Measurements from ENCODE around the gene RTN4R.
A peak's percentile ranks its signal among the peaks of the same experiment; 100 is the strongest.

RTN4R gene

DNA sequence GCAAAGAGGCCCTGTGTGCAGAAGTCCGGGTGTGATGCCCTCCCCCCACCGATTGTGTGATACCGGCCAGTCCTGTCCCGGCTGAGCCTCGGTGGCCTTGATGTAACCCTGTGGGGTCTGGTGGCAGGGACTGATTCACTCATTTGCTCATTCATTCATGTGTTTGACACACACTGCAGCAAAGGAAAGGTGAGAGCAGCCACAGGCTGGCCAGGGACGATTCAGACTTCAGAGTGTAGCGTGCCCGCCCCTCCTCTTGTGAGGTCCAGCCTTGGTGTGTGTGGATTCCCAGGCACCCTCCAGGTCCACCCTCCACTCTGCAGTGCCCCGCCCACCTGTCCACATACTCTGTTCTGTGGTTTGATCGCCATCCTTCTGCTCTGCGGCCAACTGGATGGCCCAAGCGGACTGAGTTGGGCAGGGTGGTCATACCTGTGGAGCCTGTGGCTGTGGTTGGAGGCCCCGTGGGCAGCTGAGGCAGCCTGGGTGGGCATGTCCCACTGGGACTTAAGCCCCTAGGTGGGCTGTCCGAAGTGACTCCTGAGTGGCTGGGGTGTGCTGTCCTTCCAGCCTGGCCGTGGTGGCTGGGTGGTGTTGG is 59.3 kb downstream of the RTN4R start:
- TF ChIP-seq, protein P1, sequence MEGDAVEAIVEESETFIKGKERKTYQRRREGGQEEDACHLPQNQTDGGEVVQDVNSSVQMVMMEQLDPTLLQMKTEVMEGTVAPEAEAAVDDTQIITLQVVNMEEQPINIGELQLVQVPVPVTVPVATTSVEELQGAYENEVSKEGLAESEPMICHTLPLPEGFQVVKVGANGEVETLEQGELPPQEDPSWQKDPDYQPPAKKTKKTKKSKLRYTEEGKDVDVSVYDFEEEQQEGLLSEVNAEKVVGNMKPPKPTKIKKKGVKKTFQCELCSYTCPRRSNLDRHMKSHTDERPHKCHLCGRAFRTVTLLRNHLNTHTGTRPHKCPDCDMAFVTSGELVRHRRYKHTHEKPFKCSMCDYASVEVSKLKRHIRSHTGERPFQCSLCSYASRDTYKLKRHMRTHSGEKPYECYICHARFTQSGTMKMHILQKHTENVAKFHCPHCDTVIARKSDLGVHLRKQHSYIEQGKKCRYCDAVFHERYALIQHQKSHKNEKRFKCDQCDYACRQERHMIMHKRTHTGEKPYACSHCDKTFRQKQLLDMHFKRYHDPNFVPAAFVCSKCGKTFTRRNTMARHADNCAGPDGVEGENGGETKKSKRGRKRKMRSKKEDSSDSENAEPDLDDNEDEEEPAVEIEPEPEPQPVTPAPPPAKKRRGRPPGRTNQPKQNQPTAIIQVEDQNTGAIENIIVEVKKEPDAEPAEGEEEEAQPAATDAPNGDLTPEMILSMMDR (IDR thresholded peaks at IDR 0.05; ENCODE audit: unreplicated experiment in 3 of 3), result no peak
- Mint-ChIP-seq H3K27me3 (ENCODE audit: low read depth) (peaks cover 21% of the 10 kb centered on the region), H3K9me3 (no peaks in the 10 kb centered on the region), H3K4me3 (peak overlapping the region in 1 of 3 experiments; percentile 56), H3K4me1 (peaks cover 25% of the 10 kb centered on the region), H3K27ac (no peak overlapping the region), H3K36me3 (ENCODE audit: low read depth) (no peaks in the 10 kb centered on the region)

DNA sequence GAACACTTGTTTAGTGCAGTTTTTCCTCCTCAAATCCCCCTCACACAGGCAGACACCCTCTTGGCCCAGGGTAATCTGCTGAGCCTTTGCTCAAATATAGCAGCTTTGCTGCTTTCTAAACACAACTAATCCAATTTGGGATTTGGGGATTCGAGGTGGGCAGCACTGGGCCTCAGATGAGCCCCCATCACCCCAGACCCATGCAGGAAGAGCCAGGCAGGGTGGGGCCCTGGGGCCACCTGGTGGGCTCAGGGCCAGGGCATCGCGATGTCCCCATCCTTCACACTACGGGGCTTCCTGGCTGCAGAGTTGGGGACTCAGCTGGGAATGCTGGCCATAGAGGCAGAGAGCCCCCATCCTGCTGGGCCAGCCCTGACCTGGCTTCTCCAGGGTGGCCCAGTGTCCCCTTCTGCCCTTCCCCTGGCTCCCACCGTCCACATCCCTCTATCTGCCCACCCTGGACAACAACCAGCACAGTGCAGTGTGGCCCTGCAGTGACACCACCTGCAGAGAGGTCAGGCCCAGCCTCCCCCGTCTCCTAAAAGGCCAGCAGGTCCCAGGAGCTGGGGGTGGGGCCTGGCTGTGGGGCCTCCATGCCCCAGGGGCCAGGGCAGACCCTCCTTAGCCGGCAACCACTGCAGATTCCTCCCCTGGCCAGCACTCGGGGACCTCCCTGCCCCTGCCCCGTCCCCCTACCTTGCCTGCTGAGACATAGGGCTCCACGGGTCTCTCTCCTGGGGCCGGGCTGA is 60.7 kb downstream of the RTN4R start:
- no peaks in the 10 kb centered on the region for H3K9me3 Mint-ChIP-seq
- peak overlapping the region; percentile 50 to 73 (median 67) for H3K4me3 Mint-ChIP-seq
- peak overlapping the region; percentile 42 to 80 (median 59) for H3K27ac Mint-ChIP-seq
- TF ChIP-seq, protein P1 (IDR thresholded peaks at IDR 0.05; ENCODE audit: unreplicated experiment in 3 of 3), result no peak
- peaks cover 28% of the 10 kb centered on the region for H3K4me1 Mint-ChIP-seq
- H3K36me3 Mint-ChIP-seq (ENCODE audit: low read depth), result no peaks in the 10 kb centered on the region
- peaks cover 24% of the 10 kb centered on the region for H3K27me3 Mint-ChIP-seq (ENCODE audit: low read depth)

DNA sequence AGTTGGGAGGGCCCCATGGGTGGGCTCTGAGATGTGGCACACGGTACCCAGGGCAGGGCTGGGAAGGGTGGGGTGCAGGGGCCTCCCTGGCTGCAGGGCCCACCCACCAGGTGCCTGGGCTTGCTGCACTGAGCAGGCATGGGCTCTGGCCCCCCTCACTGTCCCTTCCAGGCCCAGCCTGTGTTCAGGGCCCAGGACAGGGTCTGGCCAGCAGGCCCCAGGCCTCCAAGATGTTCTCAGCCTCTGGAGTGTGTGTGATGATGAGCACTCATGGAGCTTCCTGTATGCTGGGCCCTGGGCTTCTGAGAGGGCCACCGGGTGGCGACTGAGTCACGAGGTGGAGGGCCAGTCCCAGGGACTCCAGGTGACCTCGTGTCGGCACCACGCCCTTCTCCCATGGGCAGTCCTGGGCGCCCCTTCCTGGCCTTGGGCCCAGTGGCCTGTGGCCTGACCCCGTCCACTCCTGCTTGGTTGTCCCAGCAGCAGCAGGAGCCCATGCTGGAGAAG is 61.4 kb downstream of the RTN4R start:
- TF ChIP-seq, protein P1 (IDR thresholded peaks at IDR 0.05; ENCODE audit: unreplicated experiment in 3 of 3), result no peak
- H3K27ac Mint-ChIP-seq, result peak overlapping the region; percentile 80 to 99 (median 94)

GRCh38 chr22:20205964-20206708 is 62.0 kb downstream of the RTN4R start:
- Mint-ChIP-seq H3K4me1 (peaks cover 24% of the 10 kb centered on the region), H3K9me3 (no peaks in the 10 kb centered on the region), H3K4me3 (peak overlapping the region; percentile 74 to 88 (median 87)), H3K36me3 (ENCODE audit: low read depth) (no peaks in the 10 kb centered on the region), H3K27me3 (ENCODE audit: low read depth) (peaks cover 25% of the 10 kb centered on the region), H3K27ac (peak overlapping the region; percentile 94 to 99 (median 99))
- TF ChIP-seq, protein P1 (IDR thresholded peaks at IDR 0.05; ENCODE audit: unreplicated experiment in 3 of 3), result no peak

More for the DNA sequence above, 61.4 kb downstream of the RTN4R start:
- H3K4me1 Mint-ChIP-seq, result peaks cover 24% of the 10 kb centered on the region
- no peaks in the 10 kb centered on the region for H3K9me3 Mint-ChIP-seq
- H3K36me3 Mint-ChIP-seq (ENCODE audit: low read depth), result no peaks in the 10 kb centered on the region
- H3K27me3 Mint-ChIP-seq (ENCODE audit: low read depth), result peaks cover 25% of the 10 kb centered on the region
- peak overlapping the region; percentile 74 to 88 (median 87) for H3K4me3 Mint-ChIP-seq

GRCh38 chr22:20205464-20205963 is 62.6 kb downstream of the RTN4R start:
- Mint-ChIP-seq H3K9me3 (no peaks in the 10 kb centered on the region), H3K4me1 (peaks cover 24% of the 10 kb centered on the region), H3K27ac (peak overlapping the region; percentile 94 to 99 (median 99)), H3K36me3 (ENCODE audit: low read depth) (no peaks in the 10 kb centered on the region), H3K4me3 (peak overlapping the region; percentile 74 to 88 (median 87)), H3K27me3 (ENCODE audit: low read depth) (peaks cover 25% of the 10 kb centered on the region)
- TF ChIP-seq, protein P1 (IDR thresholded peaks at IDR 0.05; ENCODE audit: unreplicated experiment in 3 of 3), result no peak
